Endothelial cell of umbilical vein (primary cell): ENCODE measurements around the gene CYSLTR2.

Source experiments
- JUN ChIP-seq: IDR thresholded peaks from 2 replicates; pipeline ENCODE4 v1.6.1; 2011; ENCODE audit warnings: borderline replicate concordance, low read depth; ENCODE audit not compliant: insufficient read length, insufficient read depth
- POLR2A ChIP-seq: IDR thresholded peaks from 2 replicates; pipeline ENCODE4 v1.6.1; 2012; ENCODE audit warnings: low read depth, mild to moderate bottlenecking, control low read depth, low read length
- TF ChIP-seq, protein P1 (sequence below), 2 donors: IDR thresholded peaks; 1 replicate in 1 of 2; 2 replicates in 1 of 2; pipeline ENCODE4 v1.5.1; 2011; ENCODE audit warnings: low read length in 2 of 2, mild to moderate bottlenecking in 2 of 2, moderate library complexity in 2 of 2, control low read depth in 1 of 2, inconsistent platforms in 1 of 2, low read depth in 1 of 2; ENCODE audit not compliant: insufficient read depth in 1 of 2; ENCODE audit errors: extremely low read depth in 1 of 2

DNA sequence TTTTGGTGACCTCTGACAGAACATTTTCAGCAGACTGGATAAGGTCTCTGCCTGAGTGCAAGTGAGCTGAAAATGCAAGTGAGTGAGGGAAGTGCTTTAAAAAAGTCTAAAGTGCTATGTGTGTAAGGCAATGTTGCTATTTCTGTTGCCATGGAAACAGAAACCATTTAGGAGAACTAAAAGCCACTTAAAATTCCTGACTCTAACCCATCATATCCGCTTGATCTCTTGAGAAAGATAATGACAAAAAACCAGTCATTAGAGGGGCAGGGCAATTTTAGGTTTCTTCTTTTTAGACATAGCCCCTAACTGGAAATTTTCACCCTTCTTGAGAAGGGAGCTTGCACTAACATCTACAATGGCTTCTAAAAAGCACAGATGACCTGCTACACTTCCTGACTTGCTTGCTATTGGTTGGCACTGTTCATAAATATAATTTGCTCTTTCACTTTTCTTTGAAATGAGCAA, at the start of gene CYSLTR2:
- TF ChIP-seq POLR2A, result no peak
- no peak for TF ChIP-seq JUN
- TF ChIP-seq, protein P1, sequence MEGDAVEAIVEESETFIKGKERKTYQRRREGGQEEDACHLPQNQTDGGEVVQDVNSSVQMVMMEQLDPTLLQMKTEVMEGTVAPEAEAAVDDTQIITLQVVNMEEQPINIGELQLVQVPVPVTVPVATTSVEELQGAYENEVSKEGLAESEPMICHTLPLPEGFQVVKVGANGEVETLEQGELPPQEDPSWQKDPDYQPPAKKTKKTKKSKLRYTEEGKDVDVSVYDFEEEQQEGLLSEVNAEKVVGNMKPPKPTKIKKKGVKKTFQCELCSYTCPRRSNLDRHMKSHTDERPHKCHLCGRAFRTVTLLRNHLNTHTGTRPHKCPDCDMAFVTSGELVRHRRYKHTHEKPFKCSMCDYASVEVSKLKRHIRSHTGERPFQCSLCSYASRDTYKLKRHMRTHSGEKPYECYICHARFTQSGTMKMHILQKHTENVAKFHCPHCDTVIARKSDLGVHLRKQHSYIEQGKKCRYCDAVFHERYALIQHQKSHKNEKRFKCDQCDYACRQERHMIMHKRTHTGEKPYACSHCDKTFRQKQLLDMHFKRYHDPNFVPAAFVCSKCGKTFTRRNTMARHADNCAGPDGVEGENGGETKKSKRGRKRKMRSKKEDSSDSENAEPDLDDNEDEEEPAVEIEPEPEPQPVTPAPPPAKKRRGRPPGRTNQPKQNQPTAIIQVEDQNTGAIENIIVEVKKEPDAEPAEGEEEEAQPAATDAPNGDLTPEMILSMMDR (IDR thresholded peaks at IDR 0.05; ENCODE audit: extremely low read depth in 1 of 2, insufficient read depth in 1 of 2, low read depth in 1 of 2, low read length in 2 of 2), result no peak
